CD14-positive monocyte (primary cell): Measurements from ENCODE around the gene IMMP2L. TPM values are rescaled to one million over a fixed set of nuclear protein-coding genes. Genes with fewer than 3 reads are reported as not detected.

Experiments
- DNase-seq, 3 donors: peaks; one replicate each; pipeline ENCODE4 v3.0.0-alpha.2; 2011 to 2022
- H2AFZ ChIP-seq: 2 replicates; pipeline ENCODE4 v1.6.0; 2012; ENCODE audit warnings: mild to moderate bottlenecking, low read depth, low read length, inconsistent platforms; ENCODE audit not compliant: insufficient read depth, poor library complexity, severe bottlenecking
- H3K27ac ChIP-seq, 2 donors: 1 replicate in 1 of 2; 2 replicates in 1 of 2; pipeline ENCODE4 v1.5.1; 2012 to 2013; ENCODE audit warnings: low read length in 2 of 2, control low read depth in 1 of 2, inconsistent platforms in 1 of 2, low read depth in 1 of 2, mild to moderate bottlenecking in 1 of 2
- H3K27me3 ChIP-seq, 2 donors: one replicate each; pipeline versions ENCODE4 v1.6.0 to v1.6.1; 2011 to 2013; ENCODE audit warnings: low read length in 2 of 2; ENCODE audit not compliant: control insufficient read depth in 2 of 2, insufficient read depth in 2 of 2
- H3K36me3 ChIP-seq, 2 donors: replicated peaks in 1 of 2; 1 replicate in 1 of 2; 2 replicates in 1 of 2; pipeline versions ENCODE4 v1.5.1 to v1.6.1; 2012 to 2013; ENCODE audit warnings: low read length in 2 of 2, control low read depth in 1 of 2, inconsistent platforms in 1 of 2, mild to moderate bottlenecking in 1 of 2; ENCODE audit not compliant: insufficient read depth in 2 of 2, control insufficient read depth in 1 of 2
- H3K4me1 ChIP-seq, 2 donors: 1 replicate in 1 of 2; 2 replicates in 1 of 2; pipeline versions ENCODE4 v1.5.1 to v1.6.1; 2012 to 2013; ENCODE audit warnings: low read length in 2 of 2, control low read depth in 1 of 2, inconsistent platforms in 1 of 2, mild to moderate bottlenecking in 1 of 2, moderate library complexity in 1 of 2; ENCODE audit not compliant: insufficient read depth in 2 of 2, control insufficient read depth in 1 of 2
- H3K4me2 ChIP-seq: replicated peaks from 2 replicates; pipeline ENCODE3; 2012; ENCODE audit warnings: low read length, moderate library complexity, mild to moderate bottlenecking; ENCODE audit not compliant: poor library complexity, severe bottlenecking; ENCODE audit errors: extremely low read depth
- H3K4me3 ChIP-seq, 3 experiments: fragments of 200-600 bp in 1 of 3; sonication (generic) in 1 of 3; replicated peaks in 1 of 3; 1 replicate in 2 of 3; 2 replicates in 1 of 3; pipeline ENCODE4 v1.5.1; 2011 to 2013; ENCODE audit warnings: low read length in 3 of 3, mild to moderate bottlenecking in 3 of 3, control low read depth in 2 of 3, low read depth in 2 of 3, inconsistent platforms in 1 of 3, moderate library complexity in 1 of 3
- H3K79me2 ChIP-seq: 2 replicates; pipeline ENCODE4 v1.6.0; 2012; ENCODE audit warnings: mild to moderate bottlenecking, control low read depth, inconsistent platforms, low read length, moderate library complexity; ENCODE audit not compliant: insufficient read depth
- H3K9ac ChIP-seq: 2 replicates; pipeline ENCODE4 v1.6.0; 2017; ENCODE audit warnings: low read length, mild to moderate bottlenecking; ENCODE audit not compliant: insufficient read depth, poor library complexity, severe bottlenecking
- H3K9me3 ChIP-seq, 2 donors: replicated peaks in 1 of 2; 1 replicate in 1 of 2; 2 replicates in 1 of 2; pipeline versions ENCODE4 v1.5.1 to v1.6.1; 2012 to 2013; ENCODE audit warnings: low read length in 2 of 2, control low read depth in 1 of 2; ENCODE audit not compliant: control insufficient read depth in 1 of 2, insufficient read depth in 1 of 2
- H4K20me1 ChIP-seq: 2 replicates; pipeline ENCODE4 v1.6.0; 2012; ENCODE audit warnings: mild to moderate bottlenecking, low read length, control low read depth, moderate library complexity; ENCODE audit not compliant: insufficient read depth
- H3K27ac Mint-ChIP-seq, 7 donors: one replicate each; pipeline ENCODE4 v1.8.0; 2020; ENCODE audit warnings: mild to moderate bottlenecking in 7 of 7, mixed read lengths in 7 of 7, moderate library complexity in 6 of 7, inconsistent platforms in 2 of 7
- H3K27me3 Mint-ChIP-seq, 3 donors: one replicate each; pipeline ENCODE4 v1.8.0; 2021 to 2022; ENCODE audit warnings: low read depth in 3 of 3, mild to moderate bottlenecking in 3 of 3, mixed read lengths in 3 of 3, moderate library complexity in 3 of 3, inconsistent platforms in 1 of 3
- H3K36me3 Mint-ChIP-seq, 2 donors: one replicate each; pipeline ENCODE4 v1.8.0; 2020; ENCODE audit warnings: mixed read lengths in 2 of 2, inconsistent platforms in 1 of 2, mild to moderate bottlenecking in 1 of 2
- H3K4me1 Mint-ChIP-seq: one replicate; pipeline ENCODE4 v1.8.0; 2020; ENCODE audit warnings: mild to moderate bottlenecking, mixed read lengths
- H3K4me3 Mint-ChIP-seq, 2 donors: one replicate each; pipeline ENCODE4 v1.8.0; 2020; ENCODE audit warnings: mild to moderate bottlenecking in 2 of 2, mixed read lengths in 2 of 2, moderate library complexity in 1 of 2
- H3K9me3 Mint-ChIP-seq, 7 donors: one replicate each; pipeline ENCODE4 v1.8.0; 2020 to 2022; ENCODE audit warnings: mixed read lengths in 7 of 7, mild to moderate bottlenecking in 6 of 7, moderate library complexity in 6 of 7, inconsistent platforms in 2 of 7
- CTCF ChIP-seq: fragments of 200-600 bp; IDR thresholded peaks from one replicate; pipeline ENCODE4 v1.8.0; 2022; ENCODE audit warnings: antibody characterized with exemption, mild to moderate bottlenecking
- WGBS: methylation state at CpG from one replicate; pipeline ENCODE4 v1.1.5; 2013; ENCODE audit warnings: missing lambda C conversion rate; ENCODE audit not compliant: insufficient coverage; 5-methylcytosine and 5-hydroxymethylcytosine counted together
- intact Hi-C, 2 donors: fragments of 100-400 bp; cut with micrococcal nuclease; formaldehyde crosslinking; loops; one replicate each; pipeline versions ENCODE4 v1.15.0 to v1.15.1; 2023
- polyA plus RNA-seq, 3 donors: library from polyadenylated mRNA; depleted of rRNA in 1 of 3; unstranded in 2 of 3; stranded (reverse) in 1 of 3; fragments of 300-500 nt in 2 of 3; fragments of >200 nt in 1 of 3; fragmentation: Illumina TruSeq in 2 of 3; gene quantifications; 1 replicate in 2 of 3; 2 replicates in 1 of 3; pipeline ENCODE4 v1.2.3, GENCODE V29; 2012 to 2021

The IMMP2L gene
- polyA plus RNA-seq, 3 donors, result 1.9 to 6.4 (median 6.2) TPM

- no peaks in the 10 kb centered on the region for H3K27me3 Mint-ChIP-seq
- Histone ChIP-seq H3K4me1 (peaks cover 9 to 10% of the 10 kb centered on the region in 2 donors), H3K27ac (no peak overlapping the region), H3K27me3 (no peaks in the 10 kb centered on the region), H3K4me3 (no peak overlapping the region), H3K9me3 (no peaks in the 10 kb centered on the region), H4K20me1 (no peaks in the 10 kb centered on the region), H3K36me3 (no peaks in the 10 kb centered on the region), H3K4me2 (no peak overlapping the region), H3K79me2 (no peaks in the 10 kb centered on the region), H2AFZ (no peak overlapping the region), H3K9ac (no peak overlapping the region)
- H3K36me3 Mint-ChIP-seq, result peaks cover 10 to 23% of the 10 kb centered on the region in 2 donors
- H3K27ac Mint-ChIP-seq, result no peak overlapping the region
- intact Hi-C loops, result no loop called here
- no peak for TF ChIP-seq CTCF
- no peaks in the 10 kb centered on the region for H3K9me3 Mint-ChIP-seq
- DNase-seq, result no peak
- H3K4me1 Mint-ChIP-seq, result peaks cover 10% of the 10 kb centered on the region
- no peak overlapping the region for H3K4me3 Mint-ChIP-seq
These were observed 5.3 kb downstream of the IMMP2L start for GRCh38 chr7:111556977-111557376.

GRCh38 chr7:111554086-111554485 is 8.2 kb downstream of the IMMP2L start:
- H3K4me2 ChIP-seq, result no peak overlapping the region
- no peak overlapping the region for H3K4me3 Mint-ChIP-seq
- no peaks in the 10 kb centered on the region for H3K27me3 ChIP-seq
- H3K9me3 Mint-ChIP-seq, result no peaks in the 10 kb centered on the region
- peaks cover 21 to 28% of the 10 kb centered on the region in 2 donors for H3K36me3 Mint-ChIP-seq
- no peaks in the 10 kb centered on the region for H4K20me1 ChIP-seq
- TF ChIP-seq CTCF, result no peak
- WGBS, result 51% methylated on average over 3 of the region's 4 CpGs
- no peaks in the 10 kb centered on the region for H3K79me2 ChIP-seq
- no peak overlapping the region for H3K27ac Mint-ChIP-seq
- H3K4me1 Mint-ChIP-seq, result no peaks in the 10 kb centered on the region
- no peak overlapping the region for H3K4me3 ChIP-seq
- intact Hi-C loops, result no loop called here
- no peak for DNase-seq
- H3K36me3 ChIP-seq, result peaks cover 0 to 5% of the 10 kb centered on the region in 2 donors
- no peaks in the 10 kb centered on the region for H3K4me1 ChIP-seq
- no peak overlapping the region for H3K27ac ChIP-seq
- no peaks in the 10 kb centered on the region for H3K9me3 ChIP-seq
- no peaks in the 10 kb centered on the region for H3K27me3 Mint-ChIP-seq
- H3K9ac ChIP-seq, result no peak overlapping the region
- H2AFZ ChIP-seq, result no peak overlapping the region
